Keratinocyte (primary cell): ENCODE measurements around the gene PPP1CB. TPM values are rescaled to one million over a fixed set of nuclear protein-coding genes. Genes with fewer than 3 reads are reported as not detected.

Experiments
- DNase-seq: peaks from one replicate; pipeline ENCODE4 v3.0.0-alpha.2; 2011; ENCODE audit warnings: low read depth, missing footprints, low spot score
- FAIRE-seq: peaks from 2 replicates; lab custom pipeline; 2011; peaks lifted over from hg19 to GRCh38; lab: Jason Lieb, UNC
- H2AFZ ChIP-seq: 2 replicates; pipeline ENCODE4 v1.6.0; 2012; ENCODE audit warnings: low read length, control low read depth, inconsistent platforms; ENCODE audit not compliant: control insufficient read depth
- H3K27ac ChIP-seq: 2 replicates; pipeline ENCODE4 v1.5.1; 2011; ENCODE audit warnings: low read length; ENCODE audit not compliant: control insufficient read depth, insufficient read depth
- H3K27me3 ChIP-seq: 3 replicates; pipeline ENCODE4 v1.6.0; 2011; ENCODE audit warnings: low read length; ENCODE audit not compliant: control insufficient read depth, insufficient read depth; ENCODE audit errors: extremely low read depth
- H3K36me3 ChIP-seq, 2 experiments: 2 replicates in 1 of 2; 3 replicates in 1 of 2; pipeline ENCODE4 v1.5.1; 2011; ENCODE audit warnings: low read length in 2 of 2, mild to moderate bottlenecking in 1 of 2; ENCODE audit not compliant: control insufficient read depth in 2 of 2, insufficient read depth in 2 of 2; ENCODE audit errors: extremely low read depth in 1 of 2
- H3K4me1 ChIP-seq: 3 replicates; pipeline ENCODE4 v1.5.1; 2011; ENCODE audit warnings: low read length; ENCODE audit not compliant: control insufficient read depth, insufficient read depth; ENCODE audit errors: extremely low read depth
- H3K4me2 ChIP-seq: 3 replicates; pipeline ENCODE4 v1.6.0; 2011; ENCODE audit warnings: low read depth, low read length; ENCODE audit not compliant: control insufficient read depth, insufficient read depth; ENCODE audit errors: extremely low read depth
- H3K4me3 ChIP-seq, 3 experiments: fragments of 200-600 bp in 1 of 3; sonication (generic) in 1 of 3; 2 replicates in 2 of 3; 3 replicates in 1 of 3; pipeline ENCODE4 v1.5.1; 2011 to 2016; ENCODE audit warnings: low read length in 3 of 3, mild to moderate bottlenecking in 3 of 3, control low read depth in 2 of 3, inconsistent platforms in 1 of 3, low read depth in 1 of 3, mixed read lengths in 1 of 3, mixed run types in 1 of 3, moderate library complexity in 1 of 3; ENCODE audit not compliant: control insufficient read depth in 2 of 3, insufficient read depth in 2 of 3; ENCODE audit errors: extremely low read depth in 1 of 3
- H3K79me2 ChIP-seq: 2 replicates; pipeline ENCODE4 v1.6.0; 2012; ENCODE audit warnings: low read length; ENCODE audit not compliant: control insufficient read depth, insufficient read depth
- H3K9ac ChIP-seq: 3 replicates; pipeline ENCODE4 v1.6.0; 2011; ENCODE audit warnings: low read length; ENCODE audit not compliant: control insufficient read depth, insufficient read depth; ENCODE audit errors: extremely low read depth
- H3K9me1 ChIP-seq: 3 replicates; pipeline ENCODE4 v1.6.0; 2011; ENCODE audit warnings: low read length; ENCODE audit not compliant: control insufficient read depth, insufficient read depth; ENCODE audit errors: extremely low read depth
- H3K9me3 ChIP-seq: 2 replicates; pipeline ENCODE4 v1.5.1; 2012; ENCODE audit warnings: low read depth, low read length; ENCODE audit not compliant: control insufficient read depth
- H4K20me1 ChIP-seq: 3 replicates; pipeline ENCODE4 v1.6.0; 2011; ENCODE audit warnings: low read length; ENCODE audit not compliant: control insufficient read depth, insufficient read depth; ENCODE audit errors: extremely low read depth
- EZH2 ChIP-seq: IDR thresholded peaks from one replicate; pipeline ENCODE4 v1.6.1; 2012; ENCODE audit warnings: inconsistent platforms, mild to moderate bottlenecking, low read length, moderate library complexity
- dilution Hi-C: fragments of 300-500 bp; cut with MboI; formaldehyde crosslinking; loops from one replicate; pipeline ENCODE4 v1.7.0; 2020; ENCODE audit warnings: low sequenced_read_pairs; ENCODE audit not compliant: extremely low pct_ligation_motif_present
- polyA plus RNA-seq, 5 experiments: library from polyadenylated mRNA; depleted of rRNA in 3 of 5; stranded (reverse) in 3 of 5; stranded (forward) in 1 of 5; unstranded in 1 of 5; fragments of >200 nt; gene quantifications; 1 replicate in 1 of 5; 2 replicates in 3 of 5; 3 replicates in 1 of 5; pipeline versions ENCODE4 v1.2.1 to v1.2.3, GENCODE V29; 2011 to 2012; ENCODE audit warnings: missing spikeins in 2 of 5, low read depth in 1 of 5, low replicate concordance in 1 of 5
- TF ChIP-seq, protein P1 (sequence below), 3 experiments: IDR thresholded peaks in 1 of 3; conservative IDR thresholded peaks in 1 of 3; optimal IDR thresholded peaks in 1 of 3; 2 replicates in 2 of 3; 3 replicates in 1 of 3; pipeline versions ENCODE3 to v1.5.1; 2011; ENCODE audit warnings: low read length in 3 of 3, mild to moderate bottlenecking in 3 of 3, moderate library complexity in 2 of 3, control low read depth in 1 of 3, inconsistent platforms in 1 of 3; ENCODE audit not compliant: insufficient read depth in 2 of 3; ENCODE audit errors: extremely low read depth in 1 of 3

PPP1CB gene
- polyA plus RNA-seq, 1 donor (not counting 4 experiments of a cell fraction or from before 2014, with no cell fraction given) = 157 TPM

DNA sequence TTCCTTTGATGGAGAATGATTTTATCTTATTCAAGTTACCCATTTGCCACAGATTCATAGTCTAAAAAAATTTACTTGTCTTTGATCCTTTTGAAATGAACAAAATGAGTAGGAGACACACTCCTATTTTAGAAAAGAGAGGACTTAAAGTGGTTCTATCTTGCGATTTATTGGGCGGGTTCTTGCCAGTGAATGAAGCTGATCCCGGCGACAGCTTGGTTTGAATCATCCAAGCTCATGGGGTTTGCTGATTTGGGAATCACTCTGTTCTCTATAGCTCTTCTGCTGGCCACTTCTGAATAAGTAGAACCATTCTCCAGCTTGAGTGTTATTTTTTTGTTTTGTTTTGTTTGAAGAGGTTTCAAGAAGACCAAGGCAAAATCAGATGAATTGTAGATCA lies 25.5 kb upstream of the PPP1CB start:
- dilution Hi-C loops = no loop called here
- no peak overlapping the region for H3K27ac ChIP-seq
- H3K9me1 ChIP-seq = no peaks in the 10 kb centered on the region
- TF ChIP-seq EZH2 = no peak
- TF ChIP-seq, protein P1, sequence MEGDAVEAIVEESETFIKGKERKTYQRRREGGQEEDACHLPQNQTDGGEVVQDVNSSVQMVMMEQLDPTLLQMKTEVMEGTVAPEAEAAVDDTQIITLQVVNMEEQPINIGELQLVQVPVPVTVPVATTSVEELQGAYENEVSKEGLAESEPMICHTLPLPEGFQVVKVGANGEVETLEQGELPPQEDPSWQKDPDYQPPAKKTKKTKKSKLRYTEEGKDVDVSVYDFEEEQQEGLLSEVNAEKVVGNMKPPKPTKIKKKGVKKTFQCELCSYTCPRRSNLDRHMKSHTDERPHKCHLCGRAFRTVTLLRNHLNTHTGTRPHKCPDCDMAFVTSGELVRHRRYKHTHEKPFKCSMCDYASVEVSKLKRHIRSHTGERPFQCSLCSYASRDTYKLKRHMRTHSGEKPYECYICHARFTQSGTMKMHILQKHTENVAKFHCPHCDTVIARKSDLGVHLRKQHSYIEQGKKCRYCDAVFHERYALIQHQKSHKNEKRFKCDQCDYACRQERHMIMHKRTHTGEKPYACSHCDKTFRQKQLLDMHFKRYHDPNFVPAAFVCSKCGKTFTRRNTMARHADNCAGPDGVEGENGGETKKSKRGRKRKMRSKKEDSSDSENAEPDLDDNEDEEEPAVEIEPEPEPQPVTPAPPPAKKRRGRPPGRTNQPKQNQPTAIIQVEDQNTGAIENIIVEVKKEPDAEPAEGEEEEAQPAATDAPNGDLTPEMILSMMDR (optimal IDR thresholded peaks at IDR 0.05 in 1 of 3, IDR thresholded peaks at IDR 0.05 in 1 of 3, conservative IDR thresholded peaks at IDR 0.05 in 1 of 3; ENCODE audit: extremely low read depth in 1 of 3, insufficient read depth in 2 of 3, low read length in 3 of 3) = no peak
- H4K20me1 ChIP-seq = no peaks in the 10 kb centered on the region
- DNase-seq = no peak
- H3K79me2 ChIP-seq = no peaks in the 10 kb centered on the region
- H3K9me3 ChIP-seq = no peaks in the 10 kb centered on the region
- H3K36me3 ChIP-seq = no peaks in the 10 kb centered on the region
- no peak overlapping the region for H3K9ac ChIP-seq
- H3K4me3 ChIP-seq = no peak overlapping the region
- no peak overlapping the region for H2AFZ ChIP-seq
- no peaks in the 10 kb centered on the region for H3K4me1 ChIP-seq
- H3K4me2 ChIP-seq = no peak overlapping the region
- FAIRE-seq = no peak
- H3K27me3 ChIP-seq = no peaks in the 10 kb centered on the region

GRCh38 chr2:28729698-28730097 lies 21.9 kb upstream of the PPP1CB start:
- DNase-seq = no peak
- no peak overlapping the region for H2AFZ ChIP-seq
- no peak for FAIRE-seq
- no peaks in the 10 kb centered on the region for H4K20me1 ChIP-seq
- H3K27ac ChIP-seq = no peak overlapping the region
- dilution Hi-C loops = no loop called here
- no peaks in the 10 kb centered on the region for H3K36me3 ChIP-seq
- no peak overlapping the region for H3K4me3 ChIP-seq
- no peaks in the 10 kb centered on the region for H3K9me1 ChIP-seq
- TF ChIP-seq, protein P1 (optimal IDR thresholded peaks at IDR 0.05 in 1 of 3, IDR thresholded peaks at IDR 0.05 in 1 of 3, conservative IDR thresholded peaks at IDR 0.05 in 1 of 3; ENCODE audit: extremely low read depth in 1 of 3, insufficient read depth in 2 of 3, low read length in 3 of 3) = no peak
- TF ChIP-seq EZH2 = no peak
- no peaks in the 10 kb centered on the region for H3K27me3 ChIP-seq
- H3K4me1 ChIP-seq = no peaks in the 10 kb centered on the region
- no peaks in the 10 kb centered on the region for H3K79me2 ChIP-seq
- no peaks in the 10 kb centered on the region for H3K9me3 ChIP-seq
- no peak overlapping the region for H3K4me2 ChIP-seq
- H3K9ac ChIP-seq = no peak overlapping the region
